ENCODE measurements around the gene NOPCHAP1. TPM values are rescaled to one million over a fixed set of nuclear protein-coding genes. Genes with fewer than 3 reads are reported as not detected.

The NOPCHAP1 gene
- polyA plus RNA-seq, 1 donor (not counting 4 experiments of a cell fraction or from before 2014, with no cell fraction given), result 16.7 TPM

GRCh38 chr12:104958001-104958804, 27.9 kb upstream of the NOPCHAP1 start, which contains the start of gene SLC41A2:
SLC41A2 (minus strand) TSS chr12:104958290; CDS start chr12:104928527, 29,763 bp downstream.
- no peak for TF ChIP-seq EZH2 (IDR thresholded peaks at IDR 0.05; ENCODE audit: low read length)
- TF ChIP-seq, protein P1, sequence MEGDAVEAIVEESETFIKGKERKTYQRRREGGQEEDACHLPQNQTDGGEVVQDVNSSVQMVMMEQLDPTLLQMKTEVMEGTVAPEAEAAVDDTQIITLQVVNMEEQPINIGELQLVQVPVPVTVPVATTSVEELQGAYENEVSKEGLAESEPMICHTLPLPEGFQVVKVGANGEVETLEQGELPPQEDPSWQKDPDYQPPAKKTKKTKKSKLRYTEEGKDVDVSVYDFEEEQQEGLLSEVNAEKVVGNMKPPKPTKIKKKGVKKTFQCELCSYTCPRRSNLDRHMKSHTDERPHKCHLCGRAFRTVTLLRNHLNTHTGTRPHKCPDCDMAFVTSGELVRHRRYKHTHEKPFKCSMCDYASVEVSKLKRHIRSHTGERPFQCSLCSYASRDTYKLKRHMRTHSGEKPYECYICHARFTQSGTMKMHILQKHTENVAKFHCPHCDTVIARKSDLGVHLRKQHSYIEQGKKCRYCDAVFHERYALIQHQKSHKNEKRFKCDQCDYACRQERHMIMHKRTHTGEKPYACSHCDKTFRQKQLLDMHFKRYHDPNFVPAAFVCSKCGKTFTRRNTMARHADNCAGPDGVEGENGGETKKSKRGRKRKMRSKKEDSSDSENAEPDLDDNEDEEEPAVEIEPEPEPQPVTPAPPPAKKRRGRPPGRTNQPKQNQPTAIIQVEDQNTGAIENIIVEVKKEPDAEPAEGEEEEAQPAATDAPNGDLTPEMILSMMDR (optimal IDR thresholded peaks at IDR 0.05 in 1 of 3, IDR thresholded peaks at IDR 0.05 in 1 of 3, conservative IDR thresholded peaks at IDR 0.05 in 1 of 3; ENCODE audit: extremely low read depth in 1 of 3, insufficient read depth in 2 of 3, low read length in 3 of 3), result no peak
- dilution Hi-C loops (cut with MboI; ENCODE audit: extremely low pct_ligation_motif_present, low sequenced_read_pairs), result no loop called here
- Histone ChIP-seq H3K4me1 (ENCODE audit: control insufficient read depth, extremely low read depth, insufficient read depth, low read length) (peaks cover 16% of the 10 kb centered on the region), H3K4me2 (ENCODE audit: control insufficient read depth, extremely low read depth, insufficient read depth, low read depth, low read length) (peak within 1 kb of the TSS; percentile 63), H3K9ac (ENCODE audit: control insufficient read depth, extremely low read depth, insufficient read depth, low read length) (peak within 1 kb of the TSS; percentile 74), H3K27me3 (ENCODE audit: control insufficient read depth, extremely low read depth, insufficient read depth, low read length) (no peaks in the 10 kb centered on the region), H3K79me2 (ENCODE audit: control insufficient read depth, insufficient read depth, low read length) (no peaks in the 10 kb centered on the region), H3K9me3 (ENCODE audit: control insufficient read depth, low read depth, low read length) (no peaks in the 10 kb centered on the region), H3K36me3 (ENCODE audit: control insufficient read depth in 2 of 2, extremely low read depth in 1 of 2, insufficient read depth in 2 of 2, low read length in 2 of 2) (no peaks in the 10 kb centered on the region), H2AFZ (ENCODE audit: control insufficient read depth, low read length) (peak within 1 kb of the TSS; percentile 96), H3K9me1 (ENCODE audit: control insufficient read depth, extremely low read depth, insufficient read depth, low read length) (no peaks in the 10 kb centered on the region), H3K4me3 (ENCODE audit: control insufficient read depth in 2 of 3, extremely low read depth in 1 of 3, insufficient read depth in 2 of 3, low read depth in 1 of 3, low read length in 3 of 3) (peak within 1 kb of the TSS; percentile 73 to 81 (median 77)), H4K20me1 (ENCODE audit: control insufficient read depth, extremely low read depth, insufficient read depth, low read length) (no peaks in the 10 kb centered on the region), H3K27ac (ENCODE audit: control insufficient read depth, insufficient read depth, low read length) (peak within 1 kb of the TSS; percentile 53)
- DNase-seq (ENCODE audit: low read depth, low spot score) (peak; percentile 35), FAIRE-seq (no peak)

DNA sequence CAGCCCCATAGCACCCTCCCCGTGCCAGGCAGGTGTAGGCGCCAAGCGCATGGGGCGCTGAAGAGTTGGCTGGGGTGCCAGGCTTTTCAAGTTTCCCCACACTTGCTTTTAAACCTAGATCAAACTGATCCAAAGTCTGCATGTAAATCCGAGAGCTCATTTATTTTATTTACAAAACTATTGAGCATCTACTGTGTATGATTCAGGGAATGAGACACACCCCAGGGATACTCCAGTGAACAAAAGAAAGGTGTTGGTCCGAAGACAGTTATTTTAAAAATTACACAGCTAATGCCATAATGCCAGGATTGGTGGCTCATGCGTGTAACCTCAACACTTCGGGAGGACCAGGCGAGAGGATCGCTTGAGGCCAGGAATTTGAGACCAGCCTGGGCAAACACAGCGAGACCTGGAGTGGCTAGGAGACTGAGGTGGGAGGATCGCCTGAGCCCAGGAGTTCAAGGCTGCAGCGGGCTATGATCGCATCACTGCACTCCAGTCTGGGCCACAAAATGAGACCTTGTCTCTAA, 27.2 kb upstream of the NOPCHAP1 start:
- H3K4me2 ChIP-seq (ENCODE audit: control insufficient read depth, extremely low read depth, insufficient read depth, low read depth, low read length), result peak overlapping the region; percentile 63
- TF ChIP-seq, protein P1 (optimal IDR thresholded peaks at IDR 0.05 in 1 of 3, IDR thresholded peaks at IDR 0.05 in 1 of 3, conservative IDR thresholded peaks at IDR 0.05 in 1 of 3; ENCODE audit: extremely low read depth in 1 of 3, insufficient read depth in 2 of 3, low read length in 3 of 3), result peak in 2 of 3 experiments; percentile 21 to 40
- TF ChIP-seq EZH2 (IDR thresholded peaks at IDR 0.05; ENCODE audit: low read length), result no peak
- dilution Hi-C loops (cut with MboI; ENCODE audit: extremely low pct_ligation_motif_present, low sequenced_read_pairs), result no loop called here
- no peaks in the 10 kb centered on the region for H4K20me1 ChIP-seq (ENCODE audit: control insufficient read depth, extremely low read depth, insufficient read depth, low read length)
- H2AFZ ChIP-seq (ENCODE audit: control insufficient read depth, low read length), result peak overlapping the region; percentile 96
- no peaks in the 10 kb centered on the region for H3K9me1 ChIP-seq (ENCODE audit: control insufficient read depth, extremely low read depth, insufficient read depth, low read length)
- no peak overlapping the region for H3K27ac ChIP-seq (ENCODE audit: control insufficient read depth, insufficient read depth, low read length)
- H3K9ac ChIP-seq (ENCODE audit: control insufficient read depth, extremely low read depth, insufficient read depth, low read length), result peak overlapping the region; percentile 74
- FAIRE-seq (no peak), DNase-seq (ENCODE audit: low read depth, low spot score) (no peak)
- peaks cover 16% of the 10 kb centered on the region for H3K4me1 ChIP-seq (ENCODE audit: control insufficient read depth, extremely low read depth, insufficient read depth, low read length)
- H3K4me3 ChIP-seq (ENCODE audit: control insufficient read depth in 2 of 3, extremely low read depth in 1 of 3, insufficient read depth in 2 of 3, low read depth in 1 of 3, low read length in 3 of 3), result peak overlapping the region; percentile 62 to 81 (median 73)
- no peaks in the 10 kb centered on the region for H3K9me3 ChIP-seq (ENCODE audit: control insufficient read depth, low read depth, low read length)
- no peaks in the 10 kb centered on the region for H3K79me2 ChIP-seq (ENCODE audit: control insufficient read depth, insufficient read depth, low read length)
- no peaks in the 10 kb centered on the region for H3K36me3 ChIP-seq (ENCODE audit: control insufficient read depth in 2 of 2, extremely low read depth in 1 of 2, insufficient read depth in 2 of 2, low read length in 2 of 2)
- H3K27me3 ChIP-seq (ENCODE audit: control insufficient read depth, extremely low read depth, insufficient read depth, low read length), result no peaks in the 10 kb centered on the region

Measured in keratinocyte (primary cell).